Fibroblast of pulmonary artery (primary cell): ENCODE measurements around the gene SLC30A4.
A peak's percentile ranks its signal among the peaks of the same experiment; 100 is the strongest.

Experiments
- DNase-seq: peaks from one replicate; pipeline ENCODE4 v3.0.0-alpha.2; 2010; ENCODE audit warnings: low read depth
- H3K4me3 ChIP-seq: replicated peaks from 2 replicates; pipeline ENCODE4 v1.5.1; 2011; ENCODE audit warnings: low read depth, mild to moderate bottlenecking, control low read depth, low read length, moderate library complexity
- TF ChIP-seq, protein P1 (sequence below): IDR thresholded peaks from 2 replicates; pipeline ENCODE4 v1.5.1; 2011; ENCODE audit warnings: mild to moderate bottlenecking, control low read depth, low read length, inconsistent platforms; ENCODE audit errors: missing control alignments

Gene SLC30A4

DNA sequence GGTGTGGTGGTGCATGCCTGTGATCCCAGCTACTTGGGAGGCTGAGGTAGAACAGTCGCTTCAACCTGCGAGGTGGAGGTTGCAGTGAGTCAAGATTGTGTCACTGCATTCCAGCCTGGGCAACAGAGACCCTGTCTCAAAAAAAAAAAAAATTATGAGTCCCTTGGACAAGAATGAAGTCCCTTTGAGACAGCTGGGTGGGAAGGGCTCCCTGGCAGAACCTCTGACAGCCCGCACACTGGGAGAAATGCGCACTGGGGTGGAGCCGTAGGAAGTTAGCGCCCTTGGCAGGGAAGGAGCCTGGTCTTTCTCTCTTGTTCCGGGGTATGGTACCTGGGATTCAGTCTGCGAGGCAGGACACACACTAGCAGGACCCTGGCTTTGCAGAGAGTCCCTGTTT lies 51.4 kb downstream of the SLC30A4 start:
- TF ChIP-seq, protein P1, sequence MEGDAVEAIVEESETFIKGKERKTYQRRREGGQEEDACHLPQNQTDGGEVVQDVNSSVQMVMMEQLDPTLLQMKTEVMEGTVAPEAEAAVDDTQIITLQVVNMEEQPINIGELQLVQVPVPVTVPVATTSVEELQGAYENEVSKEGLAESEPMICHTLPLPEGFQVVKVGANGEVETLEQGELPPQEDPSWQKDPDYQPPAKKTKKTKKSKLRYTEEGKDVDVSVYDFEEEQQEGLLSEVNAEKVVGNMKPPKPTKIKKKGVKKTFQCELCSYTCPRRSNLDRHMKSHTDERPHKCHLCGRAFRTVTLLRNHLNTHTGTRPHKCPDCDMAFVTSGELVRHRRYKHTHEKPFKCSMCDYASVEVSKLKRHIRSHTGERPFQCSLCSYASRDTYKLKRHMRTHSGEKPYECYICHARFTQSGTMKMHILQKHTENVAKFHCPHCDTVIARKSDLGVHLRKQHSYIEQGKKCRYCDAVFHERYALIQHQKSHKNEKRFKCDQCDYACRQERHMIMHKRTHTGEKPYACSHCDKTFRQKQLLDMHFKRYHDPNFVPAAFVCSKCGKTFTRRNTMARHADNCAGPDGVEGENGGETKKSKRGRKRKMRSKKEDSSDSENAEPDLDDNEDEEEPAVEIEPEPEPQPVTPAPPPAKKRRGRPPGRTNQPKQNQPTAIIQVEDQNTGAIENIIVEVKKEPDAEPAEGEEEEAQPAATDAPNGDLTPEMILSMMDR = no peak
- no peak for DNase-seq
- H3K4me3 ChIP-seq = no peak overlapping the region

DNA sequence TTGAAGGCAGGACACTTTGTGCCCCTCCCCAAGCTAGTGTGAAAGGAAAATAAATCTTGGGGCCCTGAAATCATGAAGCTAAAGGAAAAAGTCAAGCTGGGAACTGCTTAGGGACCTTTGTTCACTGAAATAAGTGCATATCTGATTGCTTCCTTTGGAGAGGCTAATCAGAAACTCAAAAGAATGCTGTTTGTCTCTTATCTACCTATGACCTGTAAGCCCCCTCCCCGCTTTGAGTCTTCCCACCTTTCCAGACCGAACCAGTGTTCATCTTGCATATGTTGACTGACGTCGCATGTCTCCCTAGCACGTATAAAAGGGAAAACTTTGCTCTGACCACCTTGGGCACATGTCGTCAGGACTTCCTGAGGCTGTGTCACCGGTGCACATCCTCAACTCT lies 53.1 kb downstream of the SLC30A4 start:
- TF ChIP-seq, protein P1 = no peak
- DNase-seq = no peak
- no peak overlapping the region for H3K4me3 ChIP-seq

DNA sequence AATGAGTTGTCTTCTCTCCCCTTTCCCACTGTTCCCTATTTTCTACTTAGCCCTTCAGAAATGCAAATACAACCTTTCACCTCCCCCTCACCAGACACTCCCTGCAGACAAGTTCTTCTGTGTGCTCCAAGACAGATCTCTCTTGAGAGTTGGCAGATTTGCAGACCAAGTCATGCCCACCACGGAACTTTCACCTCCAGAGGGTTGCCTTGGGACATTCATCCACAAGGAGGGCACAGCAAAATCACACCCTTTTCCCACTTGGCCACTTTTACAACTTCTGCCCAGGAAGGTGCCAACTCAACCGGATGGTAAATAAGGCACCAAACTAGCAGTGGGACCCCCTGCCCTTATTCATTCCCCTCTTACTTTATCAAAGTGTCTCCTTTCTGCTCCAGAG lies 53.5 kb downstream of the SLC30A4 start:
- H3K4me3 ChIP-seq = no peak overlapping the region

DNA sequence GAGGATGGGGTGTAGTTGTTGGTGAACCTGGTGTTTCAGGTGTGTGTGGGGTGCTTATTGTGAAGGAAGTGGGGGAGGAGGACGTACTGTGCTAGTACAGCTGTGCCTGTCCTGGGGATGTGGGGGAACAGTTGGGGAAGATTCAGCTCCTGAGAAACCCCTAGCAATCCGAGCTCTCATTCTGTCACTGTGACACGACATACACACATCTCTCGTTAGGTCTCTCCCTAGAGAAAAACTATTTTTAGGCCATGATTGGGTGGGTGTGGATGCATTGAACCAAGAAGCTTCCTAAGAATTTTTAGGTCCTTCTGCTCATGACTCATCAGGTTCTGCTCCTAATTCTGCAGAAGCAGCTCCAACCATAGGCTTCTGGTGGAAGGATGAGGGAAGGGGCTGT lies 54.3 kb downstream of the SLC30A4 start:
- H3K4me3 ChIP-seq = no peak overlapping the region
- no peak for DNase-seq
- TF ChIP-seq, protein P1 = no peak

More for the DNA sequence above, 53.5 kb downstream of the SLC30A4 start:
- TF ChIP-seq, protein P1 = no peak
- no peak for DNase-seq

DNA sequence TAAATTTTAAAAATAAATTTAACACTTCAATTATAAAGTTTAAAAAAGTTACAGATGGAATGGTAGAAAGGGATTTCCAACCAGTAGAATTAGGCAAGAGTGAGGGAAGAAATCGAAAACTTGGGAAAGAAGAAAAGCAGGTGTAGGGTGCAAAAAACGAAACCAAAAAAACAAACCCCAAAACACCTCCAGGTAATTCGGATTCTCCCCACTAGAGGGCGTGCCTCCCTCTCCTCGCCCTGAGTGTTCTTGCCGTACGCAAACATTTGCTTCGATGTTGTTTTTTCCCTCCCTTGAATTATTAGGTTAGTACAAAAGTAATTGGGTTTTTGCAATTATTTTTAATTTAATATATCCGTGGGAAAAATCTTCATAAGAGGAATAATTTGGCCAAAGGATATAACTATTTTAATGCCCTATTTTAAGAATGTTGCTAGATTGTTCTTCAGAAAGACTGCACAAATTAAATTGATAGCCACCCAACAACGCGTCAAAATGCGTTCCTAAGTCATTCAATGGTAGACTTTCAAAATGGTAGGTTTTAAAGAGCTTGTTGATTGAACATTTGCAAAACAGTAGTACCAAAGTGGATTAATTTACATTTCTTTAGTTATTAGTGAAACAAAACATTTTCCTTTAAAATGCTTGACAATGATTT lies 63.7 kb downstream of the SLC30A4 start:
- DNase-seq = peak; percentile 63
- TF ChIP-seq, protein P1 = peak; percentile 91
- H3K4me3 ChIP-seq = peak overlapping the region; percentile 58

DNA sequence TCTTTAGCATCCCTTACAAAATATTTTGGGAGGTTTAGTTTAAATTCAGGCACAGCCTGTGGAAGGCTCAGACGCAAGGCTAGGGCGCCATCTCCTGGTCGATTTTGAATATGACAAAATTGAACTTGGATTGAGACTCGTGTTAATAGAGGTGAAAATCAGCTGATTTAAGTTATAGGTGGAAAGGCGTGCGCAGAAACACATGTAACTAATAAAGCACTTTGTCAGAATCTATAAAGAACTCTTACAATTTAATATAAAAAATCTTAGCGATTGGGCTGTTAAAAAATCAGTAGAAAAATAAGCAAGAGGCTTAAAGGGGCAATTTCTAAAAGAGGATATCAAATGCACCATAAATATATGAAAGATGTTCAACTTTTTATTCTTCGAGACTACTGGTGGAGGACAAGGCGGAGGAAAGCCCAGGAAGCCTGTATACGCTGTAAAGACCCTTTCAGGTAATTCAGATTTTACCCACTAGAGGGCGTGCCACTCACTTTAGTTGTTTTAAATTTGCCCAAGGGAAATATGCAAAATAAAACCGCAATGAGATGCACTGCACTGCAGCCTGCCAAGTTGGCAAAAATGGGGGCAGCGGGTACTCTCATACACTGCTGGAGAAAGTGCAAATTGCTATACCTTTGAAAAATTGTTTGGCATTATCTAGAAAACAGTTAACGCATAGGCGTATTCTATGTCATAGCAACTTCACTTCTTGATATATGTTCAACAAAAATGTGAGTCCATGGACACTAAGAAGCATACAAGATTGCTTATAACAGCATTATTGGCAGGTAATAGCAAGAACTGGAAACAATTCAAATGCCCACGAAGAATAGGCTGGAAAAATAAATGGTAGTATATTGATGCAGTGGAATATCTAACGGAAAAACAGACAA lies 64.7 kb downstream of the SLC30A4 start:
- peak overlapping the region; percentile 58 for H3K4me3 ChIP-seq

More for the DNA sequence above, 64.7 kb downstream of the SLC30A4 start:
- peak; percentile 86 for DNase-seq
- TF ChIP-seq, protein P1 = peak; percentile 59
